ENCODE results near the gene FARP2. TPM values are rescaled to one million over a fixed set of nuclear protein-coding genes. Genes with fewer than 3 reads are reported as not detected.
"Not testable (repeated sequence)": the region's sequence is repeated elsewhere in the genome, so short reads cannot be mapped to it uniquely, and the experiment has no call there.

Gene FARP2
- total RNA-seq, 2 donors from 2014 or later: 31.1 to 35.3 TPM

DNA sequence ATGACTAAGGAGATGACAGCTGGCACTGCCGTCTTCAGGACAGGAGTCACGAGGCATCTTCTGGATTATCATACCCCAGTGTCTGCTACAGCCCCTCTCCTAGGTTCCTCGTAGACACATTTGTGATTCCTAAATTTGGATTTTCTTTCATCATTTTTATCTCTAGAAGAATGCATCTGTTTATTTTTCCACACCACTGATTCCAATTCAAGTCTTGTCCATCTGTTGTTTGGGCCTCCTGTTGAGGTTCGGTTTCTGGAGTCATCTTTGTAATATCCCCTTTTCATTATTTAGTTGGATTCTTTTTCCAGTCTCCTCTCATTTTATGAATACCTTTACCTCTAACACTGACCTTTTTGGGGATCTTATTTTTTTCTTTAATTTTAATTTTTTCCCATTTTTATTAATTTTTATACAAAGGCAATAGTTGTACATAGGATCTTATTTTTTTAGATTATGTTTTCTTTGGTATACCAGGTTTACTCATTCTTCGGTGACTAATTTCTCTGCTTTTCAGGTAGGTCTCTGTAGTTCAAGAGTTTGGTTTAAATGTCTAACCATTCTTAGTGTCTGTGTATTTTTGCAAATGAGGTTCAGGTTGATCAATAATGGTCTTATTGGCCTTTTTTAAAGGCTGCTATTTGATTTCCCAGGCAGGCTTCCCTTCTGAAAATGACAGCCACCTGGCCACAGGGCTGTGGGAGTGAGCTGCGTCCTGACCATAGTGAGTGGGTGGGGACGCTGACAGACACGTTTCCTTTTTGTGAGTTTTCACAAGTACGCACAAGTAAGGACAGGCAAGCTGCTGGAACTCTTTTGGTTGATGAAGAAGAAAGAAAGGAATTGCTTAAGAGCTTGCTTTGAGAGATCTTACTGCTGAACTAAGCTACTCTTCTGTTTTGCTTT, 34.5 kb downstream of the FARP2 start:
- intact Hi-C loops (cut with DNase I): no loop called here

DNA sequence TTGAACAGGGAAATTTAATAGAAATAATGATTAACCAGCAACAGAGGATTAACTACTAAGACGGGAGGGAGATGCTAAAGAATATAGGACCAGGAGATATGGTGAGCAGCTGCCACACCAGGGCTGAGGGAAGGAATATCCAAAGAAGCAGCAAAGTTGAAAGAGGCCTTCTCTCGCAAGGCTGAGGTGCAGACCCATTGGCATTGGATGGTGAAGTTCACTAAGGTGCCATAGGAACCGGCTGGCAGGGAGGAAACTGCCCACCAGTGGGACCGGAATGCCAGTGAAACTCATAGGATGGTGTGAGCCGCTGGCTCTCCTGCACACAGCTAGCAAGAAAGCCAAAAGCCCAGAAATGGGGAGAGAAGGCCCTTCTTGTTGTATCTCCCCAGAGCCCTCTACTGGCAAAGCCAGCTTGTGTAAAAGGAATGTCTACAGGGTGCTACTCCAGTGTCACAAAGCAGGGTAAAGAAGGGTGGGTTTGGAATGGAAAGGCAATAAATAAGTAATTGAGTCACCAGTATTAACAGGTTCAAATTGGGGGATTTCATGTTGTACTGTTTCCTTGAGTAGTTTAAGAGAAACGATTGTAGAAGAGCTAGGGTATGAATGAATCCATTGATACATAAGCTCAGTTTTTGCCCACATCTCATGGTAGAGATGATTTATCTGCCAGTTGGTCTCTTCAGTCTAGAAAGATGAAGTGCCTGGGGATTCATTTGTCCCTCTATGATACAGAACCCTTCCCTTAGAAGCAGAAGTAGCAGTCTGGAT, 36.0 kb downstream of the FARP2 start:
- intact Hi-C loops (cut with DNase I): no loop called here
- DNase-seq (ENCODE audit: low spot score): no peak

More for the DNA sequence above, 34.5 kb downstream of the FARP2 start:
- DNase-seq (ENCODE audit: low spot score): no peak

DNA sequence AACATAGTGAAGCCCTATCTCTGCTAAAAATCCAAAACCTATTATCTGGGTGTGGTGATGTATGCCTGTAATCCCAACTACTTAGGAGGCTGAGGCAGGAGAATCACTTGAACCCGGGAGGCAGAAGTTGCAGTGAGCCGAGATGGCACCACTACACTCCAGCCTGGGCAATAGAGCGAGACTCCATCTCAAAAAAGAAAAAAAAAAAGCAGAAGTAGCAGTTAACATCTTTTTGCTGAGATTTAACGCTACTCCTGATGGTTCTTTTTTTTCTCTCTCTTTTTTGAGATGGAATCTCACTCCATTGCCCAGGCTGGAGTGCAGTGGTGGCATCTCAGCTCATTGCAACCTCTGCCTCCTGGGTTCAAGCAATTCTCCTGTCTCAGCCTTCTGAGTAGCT, 36.7 kb downstream of the FARP2 start:
- intact Hi-C loops (cut with DNase I): not testable (repeated sequence)

DNA sequence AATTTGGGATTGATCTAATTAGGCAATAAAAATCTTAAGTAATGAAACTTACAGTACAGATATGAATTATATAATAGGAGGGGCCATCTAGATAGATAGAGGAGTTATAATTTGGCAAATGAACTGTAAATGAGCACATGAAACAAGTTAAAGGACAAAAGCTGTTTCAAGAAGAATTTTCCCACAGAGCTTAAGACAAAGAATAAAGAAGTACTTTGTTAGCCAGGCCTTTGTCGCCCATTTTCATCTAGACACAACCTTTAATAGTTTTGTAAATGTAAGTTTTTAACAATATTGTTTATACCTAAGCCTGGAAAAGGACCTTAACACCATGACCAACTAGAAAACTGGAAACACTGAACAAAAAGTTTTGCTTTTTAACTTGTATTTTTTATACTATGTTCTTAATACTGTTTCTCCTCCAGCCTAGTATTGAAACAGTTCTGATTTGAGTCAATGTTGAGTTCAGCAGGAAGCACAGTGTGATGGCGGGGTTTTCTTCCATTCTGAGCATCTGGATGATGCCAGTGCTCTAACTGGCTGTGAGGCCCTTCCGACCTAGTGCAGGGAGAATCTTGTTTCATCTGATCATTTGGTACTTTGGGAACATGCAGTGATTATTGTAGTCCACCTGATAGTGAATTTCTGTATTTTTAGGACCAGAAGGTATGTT, 37.6 kb downstream of the FARP2 start:
- no peak for DNase-seq (ENCODE audit: low spot score)
- intact Hi-C loops (cut with DNase I): no loop called here

More for the DNA sequence above, 36.7 kb downstream of the FARP2 start:
- DNase-seq (ENCODE audit: low spot score): not testable (repeated sequence)

DNA sequence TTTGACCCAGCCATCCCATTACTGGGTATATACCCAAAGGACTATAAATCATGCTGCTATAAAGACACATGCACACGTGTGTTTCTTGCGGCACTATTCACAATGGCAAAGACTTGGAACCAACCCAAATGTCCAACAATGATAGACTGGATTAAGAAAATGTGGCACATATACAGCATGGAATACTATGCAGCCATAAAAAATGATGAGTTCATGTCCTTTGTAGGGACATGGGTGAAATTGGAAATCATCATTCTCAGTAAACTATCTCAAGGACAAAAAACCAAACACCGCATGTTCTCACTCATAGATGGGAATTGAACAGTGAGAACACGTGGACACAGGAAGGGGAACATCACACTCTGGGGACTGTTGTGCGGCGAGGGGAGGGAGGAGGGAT, 40.7 kb downstream of the FARP2 start:
- intact Hi-C loops (cut with DNase I); DNase-seq (ENCODE audit: low spot score): not testable (repeated sequence)

DNA sequence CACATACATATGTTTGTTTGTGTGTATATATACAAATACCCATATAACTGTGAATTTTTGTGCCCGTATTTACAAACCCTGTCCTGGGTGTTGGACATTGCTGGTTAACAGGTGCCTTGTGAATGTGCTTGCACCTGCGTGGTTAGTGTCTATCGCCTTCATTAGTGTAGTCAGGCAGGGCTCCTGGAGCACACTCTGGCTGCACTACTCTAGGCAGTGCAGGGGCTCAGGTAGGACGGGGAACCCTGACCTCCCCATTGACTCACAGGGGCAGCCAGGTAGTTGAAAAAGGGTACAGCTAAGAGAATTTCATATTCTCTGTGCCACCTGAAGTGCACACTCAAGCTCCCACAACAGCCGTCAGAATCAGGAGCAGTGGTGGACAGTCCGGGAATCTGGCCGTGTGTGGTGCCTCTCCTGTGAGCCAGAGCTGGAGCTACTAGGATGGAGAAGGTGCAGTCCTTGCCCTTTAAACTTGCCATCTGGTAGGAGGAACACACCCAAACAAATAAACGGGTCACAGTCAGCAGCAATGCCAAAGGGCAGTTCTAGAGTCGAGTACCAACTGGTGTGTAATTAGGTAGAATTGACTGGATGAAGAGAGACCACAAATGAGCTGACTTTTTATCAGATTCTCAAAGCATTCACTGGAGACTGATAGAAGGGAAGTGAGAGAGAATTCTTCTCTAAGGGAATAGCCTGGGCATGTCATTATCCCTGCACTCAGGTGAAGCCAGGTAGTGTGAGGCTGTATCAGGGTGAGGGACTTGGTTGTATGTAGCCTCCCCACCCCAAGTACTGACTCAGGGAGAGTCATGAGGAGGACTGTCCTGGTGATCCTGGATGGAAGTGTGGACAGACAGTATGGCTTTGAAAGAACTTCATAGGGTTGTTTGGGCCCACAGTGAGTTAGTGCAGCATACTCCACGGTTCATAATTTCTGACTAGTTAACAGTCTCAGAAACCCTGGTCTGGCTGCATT, 44.1 kb downstream of the FARP2 start:
- no peak for DNase-seq (ENCODE audit: low spot score)
- intact Hi-C loops (cut with DNase I): no loop called here

DNA sequence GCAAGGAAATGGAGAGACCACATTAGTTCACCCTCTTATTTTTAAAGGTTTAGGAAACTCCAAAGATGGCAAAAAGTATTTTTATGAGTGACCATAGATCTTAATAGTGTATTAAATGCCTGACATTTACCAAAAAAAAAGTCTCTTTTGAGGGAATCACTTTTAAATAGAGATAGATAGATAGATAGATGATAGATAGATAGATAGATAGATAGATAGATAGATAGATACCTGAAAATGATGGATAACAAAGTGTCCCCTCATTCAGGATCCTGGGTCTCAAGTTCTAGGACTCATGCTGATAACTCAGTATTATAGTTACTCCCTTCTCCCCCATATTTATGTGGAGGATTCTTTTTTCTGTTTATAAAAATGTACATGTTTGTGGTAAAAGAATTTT, 52.8 kb downstream of the FARP2 start:
- intact Hi-C loops (cut with DNase I): no loop called here
- DNase-seq (ENCODE audit: low spot score): no peak

DNA sequence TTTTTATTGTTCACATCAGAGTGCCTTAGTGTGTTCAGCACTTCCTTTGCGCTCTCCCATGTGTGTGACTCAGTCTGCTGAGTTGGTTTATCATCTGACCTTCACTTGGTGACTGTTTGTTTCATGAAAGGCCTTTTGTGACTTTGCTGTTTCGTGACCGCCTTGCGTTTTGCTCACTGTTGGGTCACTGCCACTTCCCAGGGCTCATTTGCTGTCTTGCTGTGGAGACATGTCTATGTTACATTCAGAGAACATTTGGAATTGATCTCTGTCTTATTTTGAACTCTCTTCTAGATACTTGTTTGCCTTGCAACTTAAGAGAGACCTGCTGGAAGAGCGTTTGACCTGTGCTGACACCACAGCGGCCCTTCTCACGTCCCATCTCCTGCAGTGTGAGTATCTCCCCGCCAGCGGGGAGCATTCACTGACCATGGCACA, 54.7 kb downstream of the FARP2 start:
- intact Hi-C loops (cut with DNase I): no loop called here
- DNase-seq (ENCODE audit: low spot score): no peak

DNA sequence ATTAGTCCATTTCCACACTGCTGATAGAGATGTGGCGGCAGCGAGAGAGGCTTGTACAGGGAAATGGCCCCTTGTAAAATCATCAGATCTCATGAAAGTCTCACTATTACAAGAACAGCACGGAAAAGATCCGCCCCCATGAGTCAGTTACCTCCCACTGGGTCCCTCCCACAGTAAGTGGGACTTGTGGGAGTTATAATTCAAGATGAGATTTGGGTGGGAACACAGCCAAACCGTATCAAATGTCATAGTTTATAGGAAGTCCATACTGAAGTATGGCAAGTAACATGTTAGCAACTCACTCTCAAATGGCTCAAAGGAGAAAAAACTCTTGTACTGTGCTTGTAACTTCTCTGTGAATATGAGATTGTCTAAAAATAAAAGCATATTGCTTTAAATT, 56.1 kb downstream of the FARP2 start:
- DNase-seq (ENCODE audit: low spot score): no peak
- intact Hi-C loops (cut with DNase I): no loop called here

DNA sequence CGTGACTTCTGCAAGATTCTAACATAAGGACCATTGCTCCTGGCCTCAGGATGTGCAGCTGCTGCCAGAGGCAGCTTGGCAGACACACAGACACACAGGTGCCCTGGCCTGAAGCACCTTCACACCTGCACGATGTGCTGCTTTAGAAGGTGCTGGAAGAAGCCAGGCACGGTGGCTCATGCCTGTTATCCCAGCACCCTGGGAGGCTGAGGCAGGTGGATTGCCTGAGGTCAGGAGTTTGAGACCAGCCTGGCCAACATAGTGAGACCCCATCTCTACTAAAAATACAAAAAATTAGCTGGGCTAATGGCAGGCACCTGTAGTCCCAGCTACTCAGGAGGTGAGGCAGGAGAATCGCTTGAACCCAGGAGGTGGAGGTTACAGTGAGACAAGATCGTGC, 57.4 kb downstream of the FARP2 start:
- intact Hi-C loops (cut with DNase I); DNase-seq (ENCODE audit: low spot score): not testable (repeated sequence)

DNA sequence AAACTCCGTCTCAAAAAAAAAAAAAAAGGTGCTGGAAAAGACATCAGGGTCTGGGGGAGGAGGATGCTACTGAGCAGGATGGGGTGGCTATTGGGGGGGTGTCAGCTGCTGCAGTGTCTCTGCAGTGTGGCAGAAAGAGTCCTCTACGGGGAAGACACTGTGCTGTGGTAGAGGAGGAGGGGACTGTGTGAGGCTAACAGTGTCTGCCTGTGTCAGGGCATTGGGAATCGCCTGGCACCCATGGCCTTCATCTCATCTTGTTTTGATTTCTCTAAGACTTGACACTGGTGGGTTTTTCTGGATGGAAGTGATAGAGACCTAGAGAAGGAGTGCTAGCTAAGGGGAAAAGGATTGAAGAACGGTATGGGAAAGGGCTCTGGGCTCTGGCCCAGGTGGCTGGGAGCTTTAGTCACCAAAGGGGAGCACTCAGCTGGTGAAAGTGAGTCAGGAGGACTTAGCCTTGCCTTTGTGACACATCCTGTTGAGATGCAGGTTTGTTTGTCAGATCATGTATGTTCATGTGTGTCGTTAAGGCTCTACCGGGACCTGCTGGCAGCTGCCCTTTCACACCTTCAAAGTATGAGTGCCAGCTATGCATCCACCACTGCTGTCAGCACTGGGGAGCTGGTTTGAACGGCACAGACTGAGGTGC, 58.0 kb downstream of the FARP2 start:
- intact Hi-C loops (cut with DNase I): no loop called here

DNA sequence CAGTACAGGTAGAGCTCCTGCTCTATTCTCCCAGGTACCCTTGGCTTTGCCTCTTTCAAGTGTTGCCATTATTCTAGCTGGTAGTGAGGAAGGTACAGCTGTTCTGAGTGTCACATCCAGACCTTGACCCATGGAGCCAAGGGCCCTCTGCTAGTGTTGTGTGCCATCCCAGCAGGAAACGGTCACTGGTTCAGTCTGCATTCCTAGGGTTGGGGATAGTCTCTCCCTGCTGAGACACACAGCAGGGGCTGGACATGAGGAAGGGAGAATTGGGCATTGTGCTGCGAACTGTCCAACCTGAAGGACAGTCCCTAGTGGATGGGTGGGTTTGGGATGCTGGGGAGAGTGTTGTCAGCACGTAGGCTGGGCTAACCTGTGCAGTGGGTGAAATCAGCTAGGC, 59.1 kb downstream of the FARP2 start:
- intact Hi-C loops (cut with DNase I): no loop called here
- no peak for DNase-seq (ENCODE audit: low spot score)

More for the DNA sequence above, 58.0 kb downstream of the FARP2 start:
- DNase-seq (ENCODE audit: low spot score): no peak

DNA sequence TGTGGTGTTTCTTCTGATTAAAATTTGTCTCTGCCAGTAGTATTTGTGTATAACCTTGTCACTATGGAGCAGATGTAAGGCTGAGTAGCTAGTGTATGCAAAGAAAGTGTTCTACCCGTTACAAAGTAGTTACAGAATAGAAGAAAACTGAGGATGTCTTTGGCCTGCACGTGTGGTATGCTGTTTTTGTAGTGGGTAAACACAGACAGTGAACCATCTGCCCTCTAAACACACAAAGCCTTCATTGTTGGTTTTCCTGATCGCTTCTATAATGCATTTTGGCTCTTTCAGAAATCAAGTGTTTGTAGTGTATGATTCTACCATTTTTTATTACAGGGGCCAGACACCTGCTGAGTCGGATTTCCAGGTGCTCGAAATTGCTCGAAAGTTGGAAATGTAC, 61.5 kb downstream of the FARP2 start:
- intact Hi-C loops (cut with DNase I): no loop called here
- no peak for DNase-seq (ENCODE audit: low spot score)

DNA sequence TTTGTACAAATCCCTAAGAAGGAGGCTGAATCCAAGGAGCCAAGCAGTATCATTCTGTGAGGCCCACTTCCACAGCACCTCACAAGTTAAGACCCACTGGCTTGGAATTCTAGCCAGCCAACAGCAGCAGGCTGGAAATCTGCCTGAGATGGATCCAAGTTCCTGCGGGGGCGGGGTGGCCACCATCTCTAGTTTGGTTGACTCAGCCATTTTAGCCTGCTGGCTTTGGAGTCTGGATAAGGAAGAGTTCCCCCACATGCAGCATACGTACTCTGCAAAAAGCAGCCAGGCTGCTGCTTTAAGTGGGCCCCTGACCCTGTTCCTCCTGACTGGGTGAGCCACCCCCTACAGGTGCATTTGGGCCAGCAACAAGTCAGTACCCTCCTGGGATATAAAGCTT, 65.2 kb downstream of the FARP2 start:
- DNase-seq (ENCODE audit: low spot score): no peak
- intact Hi-C loops (cut with DNase I): loop anchor here in 1 of 2 donors (1.0 kb wide), 1 partner anchor 18 kb away; no protein-coding TSS in a partner anchor

DNA sequence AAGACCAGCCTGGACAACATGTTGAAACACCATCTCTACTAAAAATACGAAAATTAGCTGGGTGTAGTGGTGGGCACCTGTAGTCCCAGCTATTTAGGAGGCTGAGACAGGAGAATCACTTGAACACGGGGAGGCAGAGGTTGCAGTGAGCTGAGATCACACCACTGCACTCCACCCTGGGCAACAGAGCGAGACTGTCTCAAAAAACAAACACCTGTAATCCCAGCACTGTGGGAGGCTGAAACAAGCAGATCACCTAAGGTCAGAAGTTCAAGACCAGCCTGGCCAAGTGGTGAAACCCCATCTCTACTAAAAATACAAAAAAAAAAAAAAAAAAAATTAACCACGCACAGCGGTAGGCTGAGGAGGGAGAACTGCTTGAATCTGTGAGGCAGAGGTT, 65.9 kb downstream of the FARP2 start:
- DNase-seq (ENCODE audit: low spot score): not testable (repeated sequence)
- intact Hi-C loops (cut with DNase I): loop anchor here in 1 of 2 donors (1.0 kb wide), 1 partner anchor 17 kb away; no protein-coding TSS in a partner anchor

DNA sequence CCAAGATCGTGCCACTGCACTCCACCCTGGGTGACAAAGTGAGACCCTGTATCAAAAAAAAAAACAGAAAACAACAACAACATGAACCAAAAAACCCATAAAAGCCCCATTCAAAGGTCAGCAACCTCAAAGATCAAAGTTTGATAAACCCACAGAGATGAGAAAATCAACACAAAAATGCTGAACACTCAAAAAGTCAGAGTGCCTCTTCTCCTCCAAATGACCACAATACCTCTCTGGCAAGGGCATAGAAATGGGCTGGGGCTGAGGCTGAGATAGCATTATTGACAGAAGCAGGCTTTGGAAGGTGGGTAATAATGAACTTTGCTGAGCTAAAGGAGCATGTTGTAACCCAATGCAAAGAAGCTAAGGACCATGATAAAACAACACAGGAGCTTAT, 66.3 kb downstream of the FARP2 start:
- intact Hi-C loops (cut with DNase I): no loop called here
- no peak for DNase-seq (ENCODE audit: low spot score)

DNA sequence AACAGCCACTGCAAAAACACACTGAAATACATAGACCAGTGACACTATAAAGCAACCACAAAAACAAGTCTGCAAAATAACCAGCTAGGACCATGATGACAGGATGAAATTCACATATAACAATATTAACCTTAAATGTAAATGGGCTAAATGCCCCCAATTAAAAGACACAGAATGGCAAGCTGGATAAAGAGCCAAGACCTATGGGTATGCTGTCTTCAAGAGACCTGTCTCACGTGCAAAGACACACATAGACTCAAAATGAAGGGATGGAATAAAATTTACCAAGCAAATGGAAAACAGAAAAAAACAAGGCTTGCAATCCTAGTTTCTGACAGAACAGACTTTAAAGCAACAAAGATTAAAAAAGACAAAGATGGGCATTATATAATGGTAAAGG, 67.4 kb downstream of the FARP2 start:
- DNase-seq (ENCODE audit: low spot score); intact Hi-C loops (cut with DNase I): not testable (repeated sequence)

DNA sequence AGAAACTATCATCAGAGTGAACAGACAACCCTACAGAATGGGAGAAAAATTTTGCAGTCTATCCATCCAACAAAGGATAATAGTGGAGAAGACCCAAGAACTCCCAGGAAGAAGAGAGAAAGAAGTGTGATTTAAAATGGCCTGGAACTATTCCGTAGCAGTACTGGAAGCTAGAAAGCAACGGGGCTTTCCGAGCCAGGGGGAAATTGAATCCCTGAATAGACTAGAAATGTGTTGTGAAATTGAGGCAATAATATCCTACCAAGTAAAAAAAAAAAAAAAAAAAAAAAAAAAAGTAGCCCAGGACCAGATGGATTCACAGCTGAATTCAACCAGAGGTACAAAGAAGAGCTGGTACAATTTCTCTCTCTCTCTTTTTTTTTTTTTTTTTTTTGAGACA, 69.3 kb downstream of the FARP2 start:
- DNase-seq (ENCODE audit: low spot score): no peak
- intact Hi-C loops (cut with DNase I): no loop called here
